NCI-H2029 treated with DMSO at 0.1 percent for 48 hours (cell line): Measurements from ENCODE around the gene DPAGT1.

Source experiments
- DNase-seq: peaks from one replicate; lab custom pipeline; 2025; lab: John Stamatoyannopoulos, UW

The DPAGT1 gene

GRCh38 chr11:119057000-119057769, 44.5 kb downstream of the DPAGT1 start, which contains the start of gene HYOU1:
Gene HYOU1, minus strand, starts transcription at chr11:119057205. Its CDS starts 1,045 bp downstream, at chr11:119056160.
- peak; percentile 73 for DNase-seq

GRCh38 chr11:119056421-119056999, 45.1 kb downstream of the DPAGT1 start:
- no peak for DNase-seq

- no peak for DNase-seq
Measured at GRCh38 chr11:119055901-119056300, 45.8 kb downstream of the DPAGT1 start.

GRCh38 chr11:119054418-119054817, 47.2 kb downstream of the DPAGT1 start:
- no peak for DNase-seq

- DNase-seq, result no peak
Measured at GRCh38 chr11:119052163-119052814, 49.4 kb downstream of the DPAGT1 start.

- no peak for DNase-seq
Measured at GRCh38 chr11:119051440-119052162, 50.1 kb downstream of the DPAGT1 start.

GRCh38 chr11:119049081-119049480, 52.6 kb downstream of the DPAGT1 start:
- DNase-seq, result no peak

GRCh38 chr11:119048644-119049043, 53.0 kb downstream of the DPAGT1 start:
- no peak for DNase-seq

- DNase-seq, result no peak
Measured at GRCh38 chr11:119047205-119047604, 54.4 kb downstream of the DPAGT1 start.
